SK-N-MC (cell line): ENCODE data around the gene RBM12.
A peak's percentile ranks its signal among the peaks of the same experiment; 100 is the strongest.

Source experiments
- EZH2 ChIP-seq: fragments of 200-600 bp; sonication (generic); IDR thresholded peaks from one replicate; pipeline ENCODE4 v1.6.1; 2017; ENCODE audit warnings: antibody characterized with exemption
- POLR2AphosphoS5 ChIP-seq: IDR thresholded peaks from 2 replicates; pipeline ENCODE4 v1.6.1; 2012; ENCODE audit warnings: mild to moderate bottlenecking, low read depth, low read length, borderline replicate concordance

- peak; percentile 87 for TF ChIP-seq POLR2AphosphoS5
- no peak for TF ChIP-seq EZH2
Observed at GRCh38 chr20:35615667-35616464, 48.8 kb downstream of the RBM12 start, which contains the start of gene SPAG4.
